MM.1S (cell line): ENCODE measurements around the gene NBPF11.

Experiments
- EZH2 ChIP-seq: fragments of 300-600 bp; sonication (generic); optimal IDR thresholded peaks from 2 replicates; pipeline ENCODE3; 2017; ENCODE audit warnings: low read depth, mild to moderate bottlenecking, antibody characterized with exemption, low read length, mixed read lengths
- EZH2phosphoT487 ChIP-seq: fragments of 300-600 bp; sonication (generic); IDR thresholded peaks from 2 replicates; pipeline ENCODE4 v1.6.1; 2018; ENCODE audit warnings: antibody characterized with exemption, low read length
- TF ChIP-seq, protein P1 (sequence below): fragments of 300-600 bp; sonication (generic); IDR thresholded peaks from 2 replicates; pipeline ENCODE4 v1.5.1; 2016; ENCODE audit warnings: antibody characterized with exemption, low read length, mixed read lengths

DNA sequence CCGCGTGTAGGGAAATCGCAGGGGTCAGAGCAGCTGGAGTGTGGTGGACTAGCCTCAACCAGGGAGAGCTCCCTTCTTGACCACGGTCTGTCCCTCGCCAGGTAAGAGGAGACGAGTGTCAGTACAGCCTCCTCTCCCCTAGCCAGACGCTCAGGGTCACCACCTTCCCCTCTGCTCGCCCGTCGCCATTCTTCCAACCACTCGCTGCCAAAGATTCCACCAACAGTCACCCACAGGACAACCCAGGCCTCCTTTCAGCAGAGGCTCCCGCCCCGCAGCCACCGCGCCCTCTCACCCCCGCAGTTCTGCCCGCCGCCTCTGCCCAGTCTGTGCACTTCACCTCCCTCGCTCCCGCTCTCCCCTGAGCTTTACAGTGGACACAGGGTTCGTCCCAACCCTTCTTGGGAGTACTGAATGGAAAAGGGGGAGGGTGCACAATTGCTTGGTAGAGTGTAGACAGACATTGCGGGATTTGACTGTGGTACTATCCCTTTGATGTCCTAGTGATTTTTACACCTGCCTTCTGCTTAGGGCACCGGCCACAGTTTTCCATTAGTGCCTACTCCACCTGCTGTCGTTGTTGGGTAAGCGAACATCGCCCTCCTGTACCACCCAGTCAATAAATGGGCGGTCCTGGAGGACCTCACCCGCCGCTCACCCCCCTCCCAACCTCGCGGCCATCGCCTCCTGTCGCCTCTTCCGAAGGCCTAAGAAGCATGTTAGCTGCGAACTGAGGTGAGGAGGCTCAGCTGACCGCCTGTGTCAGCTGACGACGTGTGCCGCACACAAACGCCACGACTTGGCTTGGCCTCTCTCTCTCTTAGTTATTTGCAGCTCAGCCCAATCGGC, 9.2 kb upstream of the NBPF11 start:
- no peak for TF ChIP-seq EZH2phosphoT487
- TF ChIP-seq, protein P1, sequence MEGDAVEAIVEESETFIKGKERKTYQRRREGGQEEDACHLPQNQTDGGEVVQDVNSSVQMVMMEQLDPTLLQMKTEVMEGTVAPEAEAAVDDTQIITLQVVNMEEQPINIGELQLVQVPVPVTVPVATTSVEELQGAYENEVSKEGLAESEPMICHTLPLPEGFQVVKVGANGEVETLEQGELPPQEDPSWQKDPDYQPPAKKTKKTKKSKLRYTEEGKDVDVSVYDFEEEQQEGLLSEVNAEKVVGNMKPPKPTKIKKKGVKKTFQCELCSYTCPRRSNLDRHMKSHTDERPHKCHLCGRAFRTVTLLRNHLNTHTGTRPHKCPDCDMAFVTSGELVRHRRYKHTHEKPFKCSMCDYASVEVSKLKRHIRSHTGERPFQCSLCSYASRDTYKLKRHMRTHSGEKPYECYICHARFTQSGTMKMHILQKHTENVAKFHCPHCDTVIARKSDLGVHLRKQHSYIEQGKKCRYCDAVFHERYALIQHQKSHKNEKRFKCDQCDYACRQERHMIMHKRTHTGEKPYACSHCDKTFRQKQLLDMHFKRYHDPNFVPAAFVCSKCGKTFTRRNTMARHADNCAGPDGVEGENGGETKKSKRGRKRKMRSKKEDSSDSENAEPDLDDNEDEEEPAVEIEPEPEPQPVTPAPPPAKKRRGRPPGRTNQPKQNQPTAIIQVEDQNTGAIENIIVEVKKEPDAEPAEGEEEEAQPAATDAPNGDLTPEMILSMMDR: no peak
- TF ChIP-seq EZH2: no peak
